ENCODE results near the gene DIP2B. TPM values are rescaled to one million over a fixed set of nuclear protein-coding genes. Genes with fewer than 3 reads are reported as not detected.

The DIP2B gene
- total RNA-seq, 2 donors from 2014 or later: 30.8 to 34.3 TPM

DNA sequence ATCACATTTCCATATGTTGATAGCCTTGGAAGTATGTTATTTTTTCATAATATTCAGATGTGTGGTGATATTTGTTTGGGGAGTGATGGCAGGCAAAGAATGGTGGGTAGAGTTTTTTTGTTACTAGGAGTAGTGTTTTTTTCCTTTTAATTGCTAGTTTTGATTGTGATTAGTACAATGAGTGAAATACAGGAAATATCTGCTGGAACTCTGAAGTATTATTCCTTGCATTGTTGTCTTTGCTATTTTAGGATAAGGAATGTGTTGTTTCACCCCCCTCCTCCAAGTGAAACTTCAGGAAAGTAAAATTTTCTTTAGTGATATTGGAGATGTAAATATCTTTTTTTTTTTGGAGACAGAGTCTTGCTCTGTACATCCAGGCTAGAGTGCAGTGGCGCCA is 105.4 kb downstream of the DIP2B start:
- Mint-ChIP-seq H3K27me3 (no peaks in the 10 kb centered on the region), H3K9me3 (no peaks in the 10 kb centered on the region), H3K36me3 (no peaks in the 10 kb centered on the region), H3K27ac (no peak overlapping the region), H3K4me3 (no peak overlapping the region), H3K4me1 (ENCODE audit: low read depth in 2 of 2) (peaks cover 0 to 9% of the 10 kb centered on the region in 2 donors)
- ATAC-seq (no peak), DNase-seq (ENCODE audit: low spot score) (no peak)

DNA sequence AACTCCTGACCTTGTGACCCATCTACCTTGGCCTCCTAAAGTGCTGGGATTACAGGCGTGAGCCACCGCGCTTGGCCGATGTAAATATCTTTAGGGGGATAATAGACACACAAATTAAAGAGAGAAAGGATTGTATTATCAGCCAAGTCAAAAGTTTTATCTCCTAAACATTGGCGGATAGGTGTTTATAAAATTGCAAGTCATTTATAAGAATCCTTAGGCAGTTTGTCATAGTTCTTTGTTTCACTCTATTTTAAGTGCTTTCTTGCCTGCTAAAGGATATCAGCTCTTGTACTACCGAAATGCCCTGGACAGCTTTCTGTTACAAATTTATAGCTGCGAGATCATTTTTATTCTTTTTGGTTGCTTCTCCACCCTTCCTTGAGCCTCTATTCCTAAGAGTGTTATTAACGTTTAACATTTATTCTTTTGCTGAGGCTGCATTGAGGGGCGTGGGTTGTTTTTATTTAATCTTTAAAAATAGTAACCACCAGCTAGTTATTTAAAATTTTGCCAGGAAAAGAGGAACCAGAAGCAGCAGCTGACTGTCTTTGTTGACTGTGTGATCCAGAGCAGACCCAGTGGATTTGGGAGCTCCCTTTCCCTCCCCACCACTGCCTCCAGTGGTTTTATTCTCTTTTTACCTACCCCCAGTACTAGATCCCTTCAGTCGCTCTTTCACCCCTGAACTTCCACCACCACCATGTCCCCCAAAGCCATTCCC is 106.4 kb downstream of the DIP2B start:
- H3K9me3 Mint-ChIP-seq: no peaks in the 10 kb centered on the region
- ATAC-seq (no peak), DNase-seq (ENCODE audit: low spot score) (no peak)
- no peak overlapping the region for H3K4me3 Mint-ChIP-seq
- H3K27me3 Mint-ChIP-seq: no peaks in the 10 kb centered on the region
- H3K27ac Mint-ChIP-seq: no peak overlapping the region
- no peaks in the 10 kb centered on the region for H3K36me3 Mint-ChIP-seq
- peaks cover 0 to 14% of the 10 kb centered on the region in 2 donors for H3K4me1 Mint-ChIP-seq (ENCODE audit: low read depth in 2 of 2)

DNA sequence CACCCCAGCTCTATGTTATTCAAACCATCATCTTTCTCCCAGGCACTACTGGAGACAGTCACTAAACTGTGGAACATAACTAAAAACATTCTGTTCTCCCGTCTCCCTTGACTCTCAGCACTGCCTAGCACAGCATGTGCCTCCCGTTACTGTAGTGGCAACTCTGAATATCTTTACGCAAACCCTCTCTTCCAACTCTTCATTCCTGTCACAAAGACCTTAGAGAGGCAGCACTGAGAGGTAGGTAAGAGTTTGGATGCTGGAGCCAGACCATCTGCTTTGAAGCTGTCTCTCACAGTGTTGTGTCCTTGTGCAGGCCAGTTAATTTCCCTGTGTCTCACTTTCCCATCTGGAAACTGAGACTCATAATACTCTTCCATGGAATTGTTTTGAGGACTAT is 108.1 kb downstream of the DIP2B start:
- ATAC-seq (no peak), DNase-seq (ENCODE audit: low spot score) (no peak)
- peaks cover 0 to 12% of the 10 kb centered on the region in 2 donors for H3K4me1 Mint-ChIP-seq (ENCODE audit: low read depth in 2 of 2)
- H3K36me3 Mint-ChIP-seq: no peaks in the 10 kb centered on the region
- H3K27me3 Mint-ChIP-seq: no peaks in the 10 kb centered on the region
- H3K27ac Mint-ChIP-seq: no peak overlapping the region
- no peak overlapping the region for H3K4me3 Mint-ChIP-seq
- H3K9me3 Mint-ChIP-seq: no peaks in the 10 kb centered on the region

DNA sequence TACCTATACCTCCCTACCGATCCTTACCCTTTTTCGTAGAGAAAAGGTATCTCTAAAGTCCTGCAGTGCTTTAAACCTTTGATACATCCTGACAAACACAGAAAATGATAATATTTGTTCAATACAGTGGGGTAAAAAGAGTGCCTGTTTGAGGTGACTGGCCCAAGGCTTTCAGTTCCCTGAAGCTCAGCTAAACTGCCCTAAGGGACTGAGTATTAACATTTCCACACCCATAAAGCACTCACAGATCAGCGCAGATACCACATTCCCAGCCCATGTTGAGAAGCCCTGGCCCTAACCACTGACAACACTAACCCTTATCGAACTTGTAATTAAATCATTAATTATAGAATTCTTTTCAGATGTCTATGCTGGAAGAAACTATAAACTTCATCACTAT is 108.7 kb downstream of the DIP2B start:
- Mint-ChIP-seq H3K27me3 (no peaks in the 10 kb centered on the region), H3K27ac (no peak overlapping the region), H3K9me3 (no peaks in the 10 kb centered on the region), H3K36me3 (no peaks in the 10 kb centered on the region), H3K4me3 (no peak overlapping the region), H3K4me1 (ENCODE audit: low read depth in 2 of 2) (peaks cover 0 to 15% of the 10 kb centered on the region in 2 donors)
- DNase-seq (ENCODE audit: low spot score) (no peak), ATAC-seq (no peak)

DNA sequence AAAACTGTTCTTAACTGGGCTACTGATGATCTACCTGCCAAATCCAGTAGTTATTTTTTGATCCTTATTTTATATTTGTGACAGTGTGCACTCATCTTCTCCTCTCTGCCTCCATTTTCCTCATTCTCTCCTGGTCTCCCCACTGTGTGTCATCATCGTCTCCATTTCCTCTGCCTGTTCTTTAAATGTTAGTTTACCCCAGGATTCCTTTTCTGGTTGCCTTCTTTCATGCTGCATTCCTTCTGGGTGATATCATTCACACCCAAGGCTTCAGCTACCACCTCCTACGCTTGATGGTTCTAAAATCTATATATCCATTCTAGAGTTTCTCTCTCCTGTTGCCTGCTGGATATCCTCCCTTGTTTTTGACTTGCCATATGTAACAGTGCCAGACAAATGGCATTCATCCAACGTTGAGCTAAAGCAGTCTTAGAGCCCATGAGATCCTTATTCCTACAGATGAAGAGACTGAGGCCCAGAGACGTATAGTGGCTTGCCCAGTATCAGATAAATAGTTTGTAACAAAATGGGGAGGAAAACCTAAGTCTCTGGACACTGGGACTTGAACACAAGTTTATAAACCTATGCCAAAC is 109.5 kb downstream of the DIP2B start:
- Mint-ChIP-seq H3K36me3 (no peaks in the 10 kb centered on the region), H3K27me3 (no peaks in the 10 kb centered on the region), H3K4me1 (ENCODE audit: low read depth in 2 of 2) (peaks cover 3 to 19% of the 10 kb centered on the region in 2 donors), H3K4me3 (no peak overlapping the region), H3K27ac (no peak overlapping the region), H3K9me3 (no peaks in the 10 kb centered on the region)
- ATAC-seq (no peak), DNase-seq (ENCODE audit: low spot score) (no peak)

DNA sequence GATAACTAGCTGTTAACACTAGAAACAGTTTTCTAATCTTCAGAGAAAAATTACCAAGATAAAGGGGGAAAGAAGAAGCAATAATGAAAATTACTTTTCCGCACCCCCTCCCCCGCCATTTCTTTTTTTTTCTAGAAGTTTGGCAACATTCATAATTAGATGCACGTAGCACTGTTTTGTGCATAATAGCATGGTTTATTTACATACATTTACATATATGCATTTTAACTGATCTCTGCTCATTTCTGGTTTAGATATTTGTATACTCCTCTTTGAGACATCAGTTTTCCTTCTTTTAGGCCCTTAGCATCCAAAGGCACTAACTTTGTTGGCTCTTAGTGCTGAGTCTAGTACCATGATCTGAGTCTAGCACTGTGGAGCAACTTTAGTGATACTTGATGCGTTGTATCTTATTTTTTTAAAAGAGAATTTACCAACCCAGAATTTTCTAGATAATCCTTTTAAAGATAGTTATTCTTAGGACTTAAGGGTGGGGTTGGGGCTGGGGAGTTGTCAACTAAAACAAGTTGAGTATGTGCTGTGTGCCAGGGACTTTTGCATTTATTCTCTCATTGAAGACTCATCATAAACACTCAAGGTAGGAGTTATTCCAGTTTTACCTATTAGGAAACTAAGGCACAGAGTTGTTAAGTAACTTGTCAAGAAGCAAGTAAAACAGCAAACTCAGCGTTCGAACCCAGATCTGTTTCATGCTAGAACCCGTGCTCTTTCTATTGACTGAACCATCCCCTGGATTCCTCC is 110.5 kb downstream of the DIP2B start:
- Mint-ChIP-seq H3K9me3 (no peaks in the 10 kb centered on the region), H3K27ac (no peak overlapping the region), H3K36me3 (no peaks in the 10 kb centered on the region), H3K27me3 (no peaks in the 10 kb centered on the region), H3K4me3 (no peak overlapping the region), H3K4me1 (ENCODE audit: low read depth in 2 of 2) (peaks cover 9 to 19% of the 10 kb centered on the region in 2 donors)
- ATAC-seq (no peak), DNase-seq (ENCODE audit: low spot score) (no peak)

DNA sequence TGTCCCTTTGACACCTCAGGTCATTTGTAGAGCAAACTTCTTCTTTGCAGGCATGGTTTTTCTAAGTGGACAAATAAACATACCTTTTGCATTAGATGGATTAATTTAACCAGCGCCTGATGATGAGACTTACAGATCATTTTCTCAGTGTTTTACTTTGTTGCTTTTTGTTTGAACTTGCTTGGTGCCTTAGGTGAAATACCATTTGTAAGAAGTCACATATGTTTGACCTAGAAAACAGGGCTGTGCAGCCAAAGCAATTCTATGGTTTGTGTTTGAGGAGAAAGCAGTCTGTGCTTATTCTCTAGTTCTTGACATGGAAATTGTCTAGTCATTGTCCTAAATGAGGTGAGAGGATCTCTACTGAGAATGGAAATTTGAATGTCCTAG is 111.1 kb downstream of the DIP2B start:
- peak overlapping the region in 1 of 2 donors; percentile 27 for H3K27ac Mint-ChIP-seq
- peaks cover 15 to 25% of the 10 kb centered on the region in 2 donors for H3K4me1 Mint-ChIP-seq (ENCODE audit: low read depth in 2 of 2)
- no peaks in the 10 kb centered on the region for H3K27me3 Mint-ChIP-seq
- DNase-seq (ENCODE audit: low spot score): no peak
- H3K36me3 Mint-ChIP-seq: no peaks in the 10 kb centered on the region
- no peak for ATAC-seq
- H3K4me3 Mint-ChIP-seq: no peak overlapping the region
- no peaks in the 10 kb centered on the region for H3K9me3 Mint-ChIP-seq

DNA sequence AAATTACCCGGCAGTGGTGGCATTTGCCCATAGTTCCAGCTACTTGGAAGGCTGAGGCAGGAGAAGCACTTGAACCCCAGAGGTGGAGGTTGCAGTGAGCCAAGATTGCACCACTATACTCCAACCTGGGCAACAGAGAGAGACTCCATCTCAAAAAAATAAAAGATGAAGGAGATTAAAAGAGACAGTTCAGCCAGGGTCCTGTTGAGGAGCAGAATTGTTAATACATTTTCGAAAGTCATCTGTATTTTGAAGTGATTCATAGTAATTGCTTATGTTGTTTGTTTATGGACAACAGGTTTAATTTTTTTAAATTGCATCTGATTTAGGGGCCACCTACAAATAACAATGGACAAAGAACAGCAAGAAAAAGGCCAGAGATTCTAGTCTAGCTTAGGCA is 112.9 kb downstream of the DIP2B start:
- Mint-ChIP-seq H3K27ac (no peak overlapping the region), H3K9me3 (no peaks in the 10 kb centered on the region), H3K36me3 (no peaks in the 10 kb centered on the region), H3K4me1 (ENCODE audit: low read depth in 2 of 2) (peaks cover 26 to 36% of the 10 kb centered on the region in 2 donors), H3K27me3 (no peaks in the 10 kb centered on the region), H3K4me3 (no peak overlapping the region)
- DNase-seq (ENCODE audit: low spot score) (no peak), ATAC-seq (no peak)

DNA sequence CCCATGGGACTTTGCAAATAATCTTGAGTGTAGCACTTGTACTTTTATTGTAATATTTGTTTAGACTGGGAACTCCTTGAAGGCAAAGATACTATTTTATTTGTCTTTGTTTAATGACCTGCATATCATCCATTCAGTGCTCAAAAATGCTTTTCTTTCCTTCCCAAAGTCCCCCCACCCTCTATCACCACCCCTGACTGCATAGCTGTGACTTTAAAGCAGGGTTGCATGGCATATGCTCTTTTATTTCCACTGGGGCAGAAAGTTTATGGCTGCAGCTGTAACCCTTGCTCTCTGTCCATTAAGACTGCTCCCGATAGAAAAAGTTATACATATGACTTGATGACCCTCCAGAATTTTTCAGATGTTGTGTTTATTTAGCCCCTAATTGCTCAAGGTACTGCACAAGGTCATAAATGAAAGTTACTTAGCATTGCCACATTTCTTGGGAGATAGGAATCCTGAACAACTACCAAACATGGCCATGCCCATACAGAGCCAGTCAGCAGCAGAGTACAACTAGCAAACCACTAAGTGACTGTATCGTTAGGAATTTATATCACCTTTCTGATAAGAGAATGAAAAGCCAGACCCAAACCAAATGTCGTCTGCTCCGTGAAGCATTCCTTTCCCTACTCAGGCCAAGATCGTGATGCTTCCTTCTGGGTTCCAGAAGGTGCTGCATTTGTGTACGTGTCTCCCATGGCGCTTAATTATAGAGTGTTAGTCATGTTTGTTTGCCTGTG is 114.3 kb downstream of the DIP2B start:
- Mint-ChIP-seq H3K4me3 (no peak overlapping the region), H3K27ac (no peak overlapping the region), H3K36me3 (no peaks in the 10 kb centered on the region), H3K27me3 (no peaks in the 10 kb centered on the region), H3K9me3 (no peaks in the 10 kb centered on the region), H3K4me1 (ENCODE audit: low read depth in 2 of 2) (peaks cover 26 to 38% of the 10 kb centered on the region in 2 donors)
- no peak for ATAC-seq
- no peak for DNase-seq (ENCODE audit: low spot score)

DNA sequence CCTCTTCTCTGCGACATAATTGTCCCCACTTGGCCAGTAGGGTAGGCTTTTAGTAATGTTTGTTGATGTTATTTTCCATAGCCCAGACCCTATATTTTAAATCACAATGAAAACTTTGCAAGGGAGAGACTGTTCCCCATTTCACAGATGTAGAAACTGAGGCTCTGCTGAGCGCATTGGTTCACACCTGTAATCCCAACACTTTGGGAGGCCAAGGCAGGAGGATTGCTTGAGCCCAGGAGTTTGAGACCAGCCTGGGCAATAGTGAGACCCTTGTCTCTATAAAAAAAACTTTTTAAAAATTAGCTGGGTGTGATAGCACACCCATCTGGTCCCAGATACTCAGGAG is 114.8 kb downstream of the DIP2B start:
- no peak overlapping the region for H3K27ac Mint-ChIP-seq
- DNase-seq (ENCODE audit: low spot score): no peak
- H3K4me3 Mint-ChIP-seq: no peak overlapping the region
- H3K27me3 Mint-ChIP-seq: no peaks in the 10 kb centered on the region
- peaks cover 29 to 40% of the 10 kb centered on the region in 2 donors for H3K4me1 Mint-ChIP-seq (ENCODE audit: low read depth in 2 of 2)
- no peaks in the 10 kb centered on the region for H3K9me3 Mint-ChIP-seq
- H3K36me3 Mint-ChIP-seq: no peaks in the 10 kb centered on the region
- no peak for ATAC-seq

DNA sequence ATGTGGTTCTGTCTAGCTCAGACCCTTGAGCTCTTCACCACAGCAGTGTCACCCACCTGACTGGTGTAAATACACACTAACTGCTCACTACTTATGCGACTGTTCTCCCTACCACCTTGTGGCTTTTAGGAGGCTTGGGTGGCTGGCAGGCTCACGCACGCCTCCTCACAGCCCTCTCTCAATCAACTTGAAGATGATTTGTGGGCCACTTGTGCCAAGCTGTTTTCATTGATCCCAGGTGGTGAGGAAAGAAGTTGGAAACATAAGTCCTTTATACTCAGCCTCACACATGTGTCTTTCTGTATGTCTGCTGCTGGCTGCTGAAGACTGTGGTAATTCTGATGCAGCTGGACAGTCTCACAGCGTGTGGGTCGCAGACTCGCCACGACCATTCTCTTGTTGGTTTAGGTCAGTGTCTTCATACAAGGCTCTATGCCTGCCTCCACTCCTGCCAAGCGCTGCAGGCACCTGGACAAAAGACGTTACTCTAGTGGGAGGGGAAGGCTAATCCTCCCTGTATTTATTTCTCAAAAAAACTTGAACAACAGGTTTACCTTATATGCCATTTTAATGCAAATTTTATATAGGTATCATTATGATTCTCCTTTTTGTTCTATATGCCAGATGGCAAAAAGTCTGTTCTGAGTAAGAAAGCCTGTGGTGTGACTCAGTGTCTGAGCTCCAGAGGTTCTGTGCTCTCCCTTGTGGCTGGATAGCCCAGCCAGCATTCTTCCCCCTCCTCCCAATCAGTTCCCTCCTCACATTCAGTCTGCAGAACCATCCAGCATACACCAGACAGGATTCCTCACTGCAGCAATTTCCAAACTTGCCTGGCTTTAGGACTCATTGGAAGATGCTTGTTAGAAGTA is 115.6 kb downstream of the DIP2B start:
- H3K36me3 Mint-ChIP-seq: no peaks in the 10 kb centered on the region
- H3K27me3 Mint-ChIP-seq: no peaks in the 10 kb centered on the region
- H3K4me1 Mint-ChIP-seq (ENCODE audit: low read depth in 2 of 2): peaks cover 36 to 45% of the 10 kb centered on the region in 2 donors
- ATAC-seq (peak in 1 of 2 donors; percentile 79), DNase-seq (ENCODE audit: low spot score) (no peak)
- no peak overlapping the region for H3K4me3 Mint-ChIP-seq
- H3K27ac Mint-ChIP-seq: peak overlapping the region in 1 of 2 donors; percentile 55
- no peaks in the 10 kb centered on the region for H3K9me3 Mint-ChIP-seq

DNA sequence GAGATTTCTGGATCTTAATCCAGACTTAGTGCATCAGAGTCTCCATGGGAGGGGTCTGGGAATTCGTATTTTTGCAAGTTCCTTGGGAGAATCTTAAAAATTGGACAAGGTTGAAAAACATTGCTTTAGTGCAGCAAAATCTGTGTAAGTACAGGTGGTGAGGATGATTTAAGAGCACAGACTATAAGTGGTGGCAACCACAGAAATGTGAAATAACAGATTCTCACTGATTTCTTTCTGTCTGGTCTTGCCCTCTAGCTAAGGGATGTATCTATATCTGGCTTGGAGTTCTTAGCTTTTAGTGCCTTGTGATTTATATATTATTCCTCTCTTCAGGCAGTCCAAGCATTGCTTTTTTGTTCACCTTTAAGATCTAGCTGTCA is 116.2 kb downstream of the DIP2B start:
- DNase-seq (ENCODE audit: low spot score) (no peak), ATAC-seq (no peak)
- Mint-ChIP-seq H3K27me3 (no peaks in the 10 kb centered on the region), H3K9me3 (no peaks in the 10 kb centered on the region), H3K4me1 (ENCODE audit: low read depth in 2 of 2) (peaks cover 37 to 42% of the 10 kb centered on the region in 2 donors), H3K27ac (no peak overlapping the region), H3K4me3 (no peak overlapping the region), H3K36me3 (no peaks in the 10 kb centered on the region)
